GM23338 (cell line): Measurements from ENCODE around the gene BLACAT1. TPM values are rescaled to one million over a fixed set of nuclear protein-coding genes. Genes with fewer than 3 reads are reported as not detected.

ENCODE experiments used
- ATAC-seq: fragments of 200-7000 bp; cut with Tn5 transposase; 3 replicates; pipeline ENCODE4 v1.9.1; 2020
- DNase-seq: peaks from one replicate; pipeline ENCODE4 v3.0.0-alpha.2; 2015; ENCODE audit warnings: low spot score
- H2AFZ ChIP-seq: fragments of 200-600 bp; sonication (generic); 2 replicates; pipeline ENCODE4 v1.8.0; 2016; ENCODE audit warnings: antibody characterized with exemption, mild to moderate bottlenecking, moderate library complexity
- H3F3A ChIP-seq: fragments of 200-600 bp; sonication (generic); replicated peaks from 2 replicates; pipeline ENCODE4 v1.8.0; 2017; ENCODE audit warnings: antibody characterized with exemption, mixed run types, low read depth
- H3K27ac ChIP-seq: fragments of 200-600 bp; sonication (generic); 2 replicates; pipeline ENCODE4 v1.6.1; 2016; ENCODE audit warnings: low read depth
- H3K27me3 ChIP-seq: fragments of 200-600 bp; sonication (generic); 2 replicates; pipeline ENCODE4 v1.8.0; 2016; ENCODE audit warnings: mild to moderate bottlenecking, mixed run types, moderate library complexity; ENCODE audit not compliant: insufficient read depth
- H3K36me3 ChIP-seq: fragments of 200-600 bp; sonication (generic); 2 replicates; pipeline ENCODE4 v1.8.0; 2016; ENCODE audit warnings: mild to moderate bottlenecking; ENCODE audit not compliant: insufficient read depth
- H3K4me1 ChIP-seq: fragments of 200-600 bp; sonication (generic); 2 replicates; pipeline ENCODE4 v1.8.0; 2016; ENCODE audit warnings: mild to moderate bottlenecking, moderate library complexity; ENCODE audit not compliant: insufficient read depth
- H3K4me2 ChIP-seq: fragments of 200-600 bp; sonication (generic); 2 replicates; pipeline ENCODE4 v1.7.1; 2017; ENCODE audit warnings: mixed run types
- H3K4me3 ChIP-seq: fragments of 200-600 bp; sonication (generic); 2 replicates; pipeline ENCODE4 v1.6.1; 2016; ENCODE audit warnings: mixed run types
- H3K79me2 ChIP-seq: fragments of 200-600 bp; sonication (generic); replicated peaks from 2 replicates; pipeline ENCODE4 v1.8.0; 2017; ENCODE audit warnings: mild to moderate bottlenecking; ENCODE audit not compliant: insufficient read depth
- H3K9me2 ChIP-seq: fragments of 200-600 bp; sonication (generic); 2 replicates; pipeline ENCODE4 v1.8.0; 2017; ENCODE audit not compliant: insufficient read depth
- H4K20me1 ChIP-seq: fragments of 200-600 bp; sonication (generic); replicated peaks from 2 replicates; pipeline ENCODE4 v1.8.0; 2017; ENCODE audit warnings: mild to moderate bottlenecking; ENCODE audit not compliant: insufficient read depth
- H3K27ac Mint-ChIP-seq: 2 replicates; pipeline ENCODE4 v1.8.0; 2020; ENCODE audit warnings: inconsistent platforms, mild to moderate bottlenecking, moderate library complexity, mixed read lengths
- H3K27me3 Mint-ChIP-seq: 3 replicates; pipeline ENCODE4 v1.8.0; 2022; ENCODE audit warnings: low read depth, mild to moderate bottlenecking, moderate library complexity, mixed read lengths, inconsistent platforms; ENCODE audit not compliant: insufficient read depth, poor library complexity
- H3K36me3 Mint-ChIP-seq: 3 replicates; pipeline ENCODE4 v1.8.0; 2021; ENCODE audit warnings: low read depth, mild to moderate bottlenecking, inconsistent platforms, moderate library complexity, mixed read lengths
- H3K4me1 Mint-ChIP-seq: 3 replicates; pipeline ENCODE4 v1.8.0; 2020; ENCODE audit warnings: mild to moderate bottlenecking, inconsistent platforms, mixed read lengths
- H3K4me3 Mint-ChIP-seq: 3 replicates; pipeline ENCODE4 v1.8.0; 2021; ENCODE audit warnings: moderate library complexity, mild to moderate bottlenecking, inconsistent platforms, mixed read lengths
- H3K9me3 Mint-ChIP-seq: 3 replicates; pipeline ENCODE4 v1.8.0; 2020; ENCODE audit warnings: moderate library complexity, mild to moderate bottlenecking, inconsistent platforms, mixed read lengths
- CREB1 ChIP-seq: fragments of 250-450 bp; sonication (Bioruptor Pico); IDR thresholded peaks from 2 replicates; pipeline ENCODE4 v1.5.0; 2020; ENCODE audit warnings: low read depth, mild to moderate bottlenecking, moderate library complexity
- CTCF ChIP-seq, 2 experiments: fragments of 200-600 bp in 1 of 2; sonication (generic) in 1 of 2; conservative IDR thresholded peaks; 2 replicates each; pipeline versions ENCODE4 v1.5.1 to v1.6.1; 2016 to 2017; ENCODE audit warnings: antibody characterized with exemption in 2 of 2, low read depth in 2 of 2, mild to moderate bottlenecking in 2 of 2, moderate library complexity in 1 of 2
- EZH2phosphoT487 ChIP-seq: fragments of 200-600 bp; sonication (generic); IDR thresholded peaks from one replicate; pipeline ENCODE4 v1.8.1; 2018; ENCODE audit warnings: antibody characterized with exemption; ENCODE audit not compliant: unreplicated experiment
- JUNB ChIP-seq: IDR thresholded peaks from one replicate; pipeline ENCODE4 v1.6.1; 2016; ENCODE audit warnings: antibody characterized with exemption; ENCODE audit not compliant: unreplicated experiment
- NANOG ChIP-seq: IDR thresholded peaks from 2 replicates; pipeline ENCODE4 v1.6.1; 2016; ENCODE audit warnings: antibody characterized with exemption, borderline replicate concordance
- POLR2AphosphoS5 ChIP-seq: IDR thresholded peaks from 2 replicates; pipeline ENCODE4 v1.6.1; 2016; ENCODE audit warnings: antibody characterized with exemption, low read depth
- REST ChIP-seq: IDR thresholded peaks from one replicate; pipeline ENCODE4 v1.6.1; 2018; ENCODE audit warnings: antibody characterized with exemption; ENCODE audit not compliant: unreplicated experiment
- STAT1 ChIP-seq: IDR thresholded peaks from one replicate; pipeline ENCODE4 v1.6.1; 2016; ENCODE audit warnings: antibody characterized with exemption; ENCODE audit not compliant: unreplicated experiment
- ZNF331 ChIP-seq: fragments of 250-450 bp; sonication (Bioruptor Pico); IDR thresholded peaks from 2 replicates; pipeline ENCODE4 v1.5.0; 2020; ENCODE audit warnings: low read depth, mild to moderate bottlenecking, moderate library complexity
- polyA plus RNA-seq: library from polyadenylated mRNA; unstranded; fragments of >200 nt; fragmentation: Nextera tagmentation; extraction: Ambion mirVana; gene quantifications from 2 replicates; pipeline ENCODE4 v1.2.1, GENCODE V29; 2016
- total RNA-seq: library from RNA; depleted of rRNA; stranded (reverse); fragments of >200 nt; shearing (Covaris generic); gene quantifications from 2 replicates; pipeline ENCODE4 v1.2.3, GENCODE V29; 2014

The BLACAT1 gene
- total and polyA plus RNA-seq, 2 experiments from 2014 or later, result 1.6 to 6.2 TPM

GRCh38 chr1:205494115-205494514 lies 38.3 kb upstream of the BLACAT1 start:
- Mint-ChIP-seq H3K27ac (no peak overlapping the region), H3K9me3 (peaks cover 3% of the 10 kb centered on the region; the same call in 2 of the 3 replicates), H3K4me1 (peaks cover 39% of the 10 kb centered on the region), H3K4me3 (no peak overlapping the region), H3K27me3 (peaks cover 31% of the 10 kb centered on the region), H3K36me3 (no peaks in the 10 kb centered on the region)
- no peaks in the 10 kb centered on the region for H3K9me2 ChIP-seq
- no peak overlapping the region for H3K27ac ChIP-seq
- DNase-seq, result no peak
- no peaks in the 10 kb centered on the region for H3K79me2 ChIP-seq
- ATAC-seq, result no peak
- no peaks in the 10 kb centered on the region for H3K36me3 ChIP-seq
- TF ChIP-seq CTCF (conservative IDR thresholded peaks at IDR 0.05; ENCODE audit: low read depth in 2 of 2), result peak in 1 of 2 experiments; percentile 16; a peak in 2 of 4 replicates
- TF ChIP-seq NANOG, result no peak
- H3K4me1 ChIP-seq, result peaks cover 22% of the 10 kb centered on the region; the same call in 1 of the 2 replicates
- no peaks in the 10 kb centered on the region for H3K27me3 ChIP-seq
- H3K4me3 ChIP-seq, result no peak overlapping the region
- H3F3A ChIP-seq, result no peaks in the 10 kb centered on the region
- no peak overlapping the region for H2AFZ ChIP-seq
- no peak overlapping the region for H3K4me2 ChIP-seq
- no peaks in the 10 kb centered on the region for H4K20me1 ChIP-seq

GRCh38 chr1:205493241-205494085 lies 37.6 kb upstream of the BLACAT1 start:
- H3K27ac Mint-ChIP-seq, result no peak overlapping the region
- Histone ChIP-seq H3K4me2 (no peak overlapping the region), H4K20me1 (no peaks in the 10 kb centered on the region), H3K9me2 (no peaks in the 10 kb centered on the region), H3K79me2 (no peaks in the 10 kb centered on the region), H3K27me3 (no peaks in the 10 kb centered on the region), H3K36me3 (no peaks in the 10 kb centered on the region), H3F3A (no peaks in the 10 kb centered on the region), H3K27ac (no peak overlapping the region), H3K4me1 (peaks cover 22% of the 10 kb centered on the region; the same call in 1 of the 2 replicates), H2AFZ (no peak overlapping the region), H3K4me3 (no peak overlapping the region)
- H3K4me1 Mint-ChIP-seq, result peaks cover 39% of the 10 kb centered on the region
- H3K27me3 Mint-ChIP-seq, result peaks cover 33% of the 10 kb centered on the region
- ATAC-seq (no peak), DNase-seq (no peak)
- peaks cover 3% of the 10 kb centered on the region; the same call in 2 of the 3 replicates for H3K9me3 Mint-ChIP-seq
- H3K4me3 Mint-ChIP-seq, result no peak overlapping the region; the same call in 2 of the 3 replicates
- no peaks in the 10 kb centered on the region for H3K36me3 Mint-ChIP-seq
- no peak for TF ChIP-seq REST
- TF ChIP-seq ZNF331 (CRISPR knock-in tag), result no peak
- TF ChIP-seq EZH2phosphoT487, result no peak
- TF ChIP-seq POLR2AphosphoS5, result no peak
- no peak for TF ChIP-seq JUNB
- no peak for TF ChIP-seq CREB1 (CRISPR knock-in tag)
- no peak for TF ChIP-seq STAT1
- TF ChIP-seq NANOG, result no peak
- no peak for TF ChIP-seq CTCF (conservative IDR thresholded peaks at IDR 0.05; ENCODE audit: low read depth in 2 of 2)
